Tibial nerve (tissue), 4 donors: ENCODE measurements around the gene GMPPB. TPM values are rescaled to one million over a fixed set of nuclear protein-coding genes. Genes with fewer than 3 reads are reported as not detected.
"Not testable (repeated sequence)": the region's sequence is repeated elsewhere in the genome, so short reads cannot be mapped to it uniquely, and the experiment has no call there.

ENCODE experiments used
- DNase-seq, 2 donors: peaks; one replicate each; pipeline ENCODE4 v3.0.0-alpha.2; 2019; ENCODE audit warnings: low spot score in 2 of 2
- H3K27ac ChIP-seq, 4 donors: fragments of 200-600 bp; sonication (generic) in 3 of 4; one replicate each; pipeline ENCODE4 v1.5.1; 2017 to 2019; ENCODE audit warnings: mild to moderate bottlenecking in 1 of 4
- H3K27me3 ChIP-seq, 2 donors: fragments of 200-600 bp; sonication (generic) in 1 of 2; one replicate each; pipeline versions ENCODE4 v1.5.1 to v1.6.0; 2017 to 2019
- H3K36me3 ChIP-seq, 3 donors: fragments of 200-600 bp; sonication (generic); one replicate each; pipeline ENCODE4 v1.5.1; 2018 to 2019
- H3K4me1 ChIP-seq, 4 donors: fragments of 200-600 bp; sonication (generic) in 3 of 4; one replicate each; pipeline ENCODE4 v1.5.1; 2017 to 2019
- H3K4me3 ChIP-seq, 4 donors: fragments of 200-600 bp; sonication (generic) in 3 of 4; one replicate each; pipeline ENCODE4 v1.5.1; 2017 to 2019; ENCODE audit warnings: mild to moderate bottlenecking in 1 of 4, moderate library complexity in 1 of 4
- H3K9me3 ChIP-seq, 4 donors: fragments of 200-600 bp; sonication (generic) in 3 of 4; one replicate each; pipeline ENCODE4 v1.5.1; 2017 to 2019
- CTCF ChIP-seq, 5 experiments: fragments of 200-600 bp in 3 of 5; fragments of 450-650 bp in 2 of 5; sonication (generic) in 3 of 5; IDR thresholded peaks; one replicate each; pipeline ENCODE4 v1.5.1; 2016 to 2019; ENCODE audit warnings: antibody characterized with exemption in 5 of 5, mild to moderate bottlenecking in 3 of 5, moderate library complexity in 2 of 5
- EP300 ChIP-seq, 2 donors: sonication (generic); formaldehyde crosslinking; IDR thresholded peaks; one replicate each; pipeline ENCODE4 v1.6.1; 2017; ENCODE audit warnings: antibody characterized with exemption in 2 of 2, mild to moderate bottlenecking in 1 of 2
- POLR2A ChIP-seq, 2 donors: fragments of 450-650 bp; IDR thresholded peaks; one replicate each; pipeline ENCODE4 v1.6.1; 2017; ENCODE audit warnings: antibody characterized with exemption in 2 of 2, mild to moderate bottlenecking in 2 of 2, moderate library complexity in 2 of 2
- WGBS, 2 donors: methylation state at CpG; one replicate each; pipeline ENCODE4 v1.1.5; 2018; 5-methylcytosine and 5-hydroxymethylcytosine counted together
- total RNA-seq, 4 donors: library from RNA; depleted of rRNA; stranded (reverse); fragments of >200 nt; gene quantifications; one replicate each; pipeline ENCODE4 v1.1.0, GENCODE V29; 2016

GMPPB gene
- total RNA-seq, 4 donors from 2014 or later, result 17.3 to 31.4 (median 25.3) TPM

- no peak for DNase-seq
- Histone ChIP-seq H3K4me3 (no peak overlapping the region), H3K36me3 (no peaks in the 10 kb centered on the region), H3K27me3 (no peaks in the 10 kb centered on the region), H3K4me1 (peaks cover 0 to 77% (median 9%) of the 10 kb centered on the region in 4 donors), H3K9me3 (no peaks in the 10 kb centered on the region), H3K27ac (no peak overlapping the region)
- 69 to 74% methylated on average over 1 of the region's 1 CpG for WGBS, 2 donors
- TF ChIP-seq EP300 (IDR thresholded peaks at IDR 0.05), result no peak
Measured at GRCh38 chr3:49756036-49756435, 32.3 kb upstream of the GMPPB start.

GRCh38 chr3:49754536-49754935 is 30.8 kb upstream of the GMPPB start:
- Histone ChIP-seq H3K27me3 (no peaks in the 10 kb centered on the region), H3K4me1 (peaks cover 0 to 73% (median 9%) of the 10 kb centered on the region in 4 donors), H3K27ac (no peak overlapping the region), H3K36me3 (no peaks in the 10 kb centered on the region), H3K4me3 (no peak overlapping the region), H3K9me3 (no peaks in the 10 kb centered on the region)
- DNase-seq, result no peak
- whole genome bisulfite sequencing, 2 donors, result 96 to 100% methylated on average over 1 of the region's 1 CpG
- TF ChIP-seq EP300 (IDR thresholded peaks at IDR 0.05), result no peak
- no peak for TF ChIP-seq CTCF (IDR thresholded peaks at IDR 0.05)
- TF ChIP-seq POLR2A (IDR thresholded peaks at IDR 0.05), result no peak

GRCh38 chr3:49751501-49751900 is 27.8 kb upstream of the GMPPB start:
- TF ChIP-seq CTCF (IDR thresholded peaks at IDR 0.05) (no peak), POLR2A (IDR thresholded peaks at IDR 0.05) (no peak), EP300 (IDR thresholded peaks at IDR 0.05) (no peak)
- no peak overlapping the region for H3K4me3 ChIP-seq
- peaks cover 0 to 62% (median 9%) of the 10 kb centered on the region in 4 donors for H3K4me1 ChIP-seq
- WGBS, 2 donors, result 67 to 71% methylated on average over 4 of the region's 4 CpGs
- DNase-seq, result no peak
- H3K9me3 ChIP-seq, result no peaks in the 10 kb centered on the region
- no peak overlapping the region for H3K27ac ChIP-seq
- H3K36me3 ChIP-seq, result peaks cover 0 to 17% (median 6%) of the 10 kb centered on the region in 3 donors
- no peaks in the 10 kb centered on the region for H3K27me3 ChIP-seq

GRCh38 chr3:49750056-49750455 is 26.3 kb upstream of the GMPPB start:
- WGBS, 2 donors, result 84 to 86% methylated on average over 4 of the region's 4 CpGs
- H3K27ac ChIP-seq, result no peak overlapping the region
- TF ChIP-seq POLR2A (IDR thresholded peaks at IDR 0.05) (no peak), EP300 (IDR thresholded peaks at IDR 0.05) (no peak)
- peaks cover 0 to 59% (median 9%) of the 10 kb centered on the region in 4 donors for H3K4me1 ChIP-seq
- no peaks in the 10 kb centered on the region for H3K27me3 ChIP-seq
- no peak overlapping the region for H3K4me3 ChIP-seq
- no peaks in the 10 kb centered on the region for H3K9me3 ChIP-seq
- no peak for DNase-seq
- H3K36me3 ChIP-seq, result peaks cover 0 to 29% (median 6%) of the 10 kb centered on the region in 3 donors

- peaks cover 0 to 54% (median 6%) of the 10 kb centered on the region in 4 donors for H3K4me1 ChIP-seq
- not testable (repeated sequence) for DNase-seq, H3K27me3 ChIP-seq, H3K9me3 ChIP-seq, H3K27ac ChIP-seq, H3K4me3 ChIP-seq
- WGBS, 2 donors, result 82 to 91% methylated on average over 5 of the region's 5 CpGs
- peaks cover 0 to 33% (median 6%) of the 10 kb centered on the region in 3 donors for H3K36me3 ChIP-seq
Measured at GRCh38 chr3:49748874-49749273, 25.1 kb upstream of the GMPPB start.

GRCh38 chr3:49747792-49748480 is 24.2 kb upstream of the GMPPB start:
- Histone ChIP-seq H3K4me3 (no peak overlapping the region), H3K27ac (no peak overlapping the region), H3K4me1 (peaks cover 0 to 45% (median 2%) of the 10 kb centered on the region in 4 donors), H3K36me3 (peaks cover 0 to 40% (median 6%) of the 10 kb centered on the region in 3 donors), H3K9me3 (no peaks in the 10 kb centered on the region), H3K27me3 (no peaks in the 10 kb centered on the region)
- DNase-seq, result no peak
- TF ChIP-seq EP300 (IDR thresholded peaks at IDR 0.05), result no peak
- no peak for TF ChIP-seq POLR2A (IDR thresholded peaks at IDR 0.05)
- TF ChIP-seq CTCF (IDR thresholded peaks at IDR 0.05), result no peak
- WGBS, 2 donors, result 74 to 75% methylated on average over 10 to 13 of the region's 13 CpGs
